Activated gamma-delta T cell treated with anti-CD3 and anti-CD28 coated beads, Interleukin-2, amount 50 U/mL, for 16 hours (primary cell): ENCODE measurements around the gene ADH1B.
"Not testable (repeated sequence)": the region's sequence is repeated elsewhere in the genome, so short reads cannot be mapped to it uniquely, and the experiment has no call there.

ENCODE experiments used
- DNase-seq: peaks from one replicate; pipeline ENCODE4 v3.0.0-alpha.2; 2020; ENCODE audit warnings: low read depth

Gene ADH1B

GRCh38 chr4:99321241-99322191 is at the start of gene ADH1B:
ADH1B (minus strand) TSS chr4:99321401; CDS start chr4:99321331, 70 bp downstream.
- no peak for DNase-seq

- not testable (repeated sequence) for DNase-seq
Observed at GRCh38 chr4:99367817-99368216, 46.6 kb upstream of the ADH1B start.

GRCh38 chr4:99366491-99366890 is 45.3 kb upstream of the ADH1B start:
- no peak for DNase-seq

DNA sequence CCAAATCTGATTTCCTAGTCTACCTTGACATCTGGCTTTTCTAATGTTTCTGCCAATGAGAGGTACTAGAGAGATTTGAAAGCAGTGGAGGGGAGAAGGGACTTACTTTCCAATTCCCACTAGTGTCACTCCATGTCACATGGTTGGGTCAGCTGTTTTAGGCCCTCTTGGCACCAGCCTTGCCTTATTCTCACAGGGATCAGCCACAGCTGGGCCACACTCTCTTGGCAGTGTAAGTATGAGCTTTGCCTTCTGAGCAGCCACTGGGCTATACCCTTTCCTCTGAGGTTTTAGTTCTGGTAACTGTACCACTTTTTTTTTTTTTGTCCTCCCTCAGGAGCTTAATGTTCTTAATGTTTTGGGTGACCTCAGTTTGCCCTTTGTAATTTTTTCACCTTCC is 41.6 kb upstream of the ADH1B start:
- no peak for DNase-seq

DNA sequence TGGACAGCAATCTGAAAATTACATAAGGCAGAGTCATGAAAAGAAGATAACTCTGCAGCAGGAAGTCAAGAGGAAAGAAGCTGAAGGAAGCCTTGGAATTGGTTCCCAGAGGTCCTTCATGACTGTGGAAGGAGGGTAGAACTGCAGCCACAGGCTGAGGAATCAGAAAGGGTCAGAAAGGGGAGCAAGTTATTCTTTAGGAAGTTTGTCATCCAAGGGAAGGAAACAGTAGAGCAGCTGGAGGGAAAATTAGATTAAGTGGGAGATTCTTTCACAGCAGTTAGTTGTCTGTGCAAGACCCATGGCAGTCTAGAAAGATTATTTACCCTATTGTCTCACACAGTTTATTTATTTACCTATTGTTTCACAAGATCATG is 40.7 kb upstream of the ADH1B start:
- DNase-seq = no peak

- DNase-seq = no peak
Observed at GRCh38 chr4:99361268-99361898, 40.2 kb upstream of the ADH1B start.

GRCh38 chr4:99359480-99360204 is 38.4 kb upstream of the ADH1B start:
- DNase-seq = no peak

- DNase-seq = no peak
Observed at GRCh38 chr4:99357948-99358347, 36.7 kb upstream of the ADH1B start.

DNA sequence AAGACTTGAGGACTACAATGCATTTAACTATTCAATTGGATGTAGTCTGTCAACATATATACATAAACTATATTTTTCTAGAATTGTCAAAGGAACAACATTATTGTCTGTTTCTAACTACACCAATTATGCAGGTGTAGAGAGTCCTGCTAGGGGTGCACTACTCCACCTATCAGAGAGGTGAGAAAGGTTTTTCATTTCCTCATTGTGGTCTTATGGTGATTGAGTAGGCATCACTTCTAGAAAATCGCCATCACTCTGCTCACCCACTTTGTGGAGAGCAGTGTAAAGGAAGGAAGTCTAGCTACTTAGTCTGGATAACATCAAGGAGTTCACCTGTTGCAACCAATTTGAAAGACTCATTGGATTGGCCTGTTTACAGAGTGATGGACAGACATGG is 35.8 kb upstream of the ADH1B start:
- DNase-seq = no peak

DNA sequence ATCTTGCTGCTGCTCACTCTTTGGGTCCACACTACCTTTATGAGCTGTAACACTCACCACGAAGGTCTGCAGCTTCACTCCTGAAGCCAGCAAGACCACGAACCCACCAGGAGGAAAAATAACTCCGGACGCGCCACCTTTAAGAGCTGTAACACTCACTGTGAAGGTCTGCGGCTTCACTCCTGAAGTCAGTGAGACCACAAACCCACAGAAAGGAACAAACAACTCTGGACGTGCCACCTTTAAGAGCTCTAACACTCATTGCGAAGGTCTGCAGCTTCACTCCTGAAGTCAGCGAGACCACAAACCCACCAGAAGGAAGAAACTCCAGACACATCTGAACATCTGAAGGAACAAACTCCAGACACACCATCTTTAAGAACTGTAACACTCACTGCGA is 34.9 kb upstream of the ADH1B start:
- not testable (repeated sequence) for DNase-seq

- DNase-seq = no peak
Observed at GRCh38 chr4:99352602-99353537, 31.7 kb upstream of the ADH1B start, which contains the start of gene ADH1C. ADH1C (minus strand) TSS chr4:99352746; CDS start chr4:99352675, 71 bp downstream.

GRCh38 chr4:99351487-99351886 is 30.3 kb upstream of the ADH1B start:
- DNase-seq = no peak

DNA sequence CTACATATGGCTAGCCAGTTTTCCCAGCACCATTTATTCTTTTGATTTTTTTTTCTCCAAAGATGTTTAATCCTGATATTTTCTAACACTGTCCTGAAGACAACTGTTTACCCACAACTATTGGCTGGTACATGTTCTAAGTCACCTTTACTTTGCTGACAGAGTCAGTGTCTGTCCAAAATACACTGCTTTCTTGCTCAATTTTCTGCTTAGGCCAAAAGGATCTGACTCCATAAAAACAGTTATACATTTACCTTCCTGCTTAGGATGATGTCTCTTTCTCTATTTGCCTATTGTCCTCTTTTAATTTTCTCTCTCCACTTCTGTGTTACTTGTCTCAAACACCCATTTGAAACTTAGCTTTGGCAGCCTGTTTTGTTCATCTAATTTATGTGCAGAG is 28.1 kb upstream of the ADH1B start:
- DNase-seq = no peak

GRCh38 chr4:99342624-99343023 is 21.4 kb upstream of the ADH1B start:
- not testable (repeated sequence) for DNase-seq

DNA sequence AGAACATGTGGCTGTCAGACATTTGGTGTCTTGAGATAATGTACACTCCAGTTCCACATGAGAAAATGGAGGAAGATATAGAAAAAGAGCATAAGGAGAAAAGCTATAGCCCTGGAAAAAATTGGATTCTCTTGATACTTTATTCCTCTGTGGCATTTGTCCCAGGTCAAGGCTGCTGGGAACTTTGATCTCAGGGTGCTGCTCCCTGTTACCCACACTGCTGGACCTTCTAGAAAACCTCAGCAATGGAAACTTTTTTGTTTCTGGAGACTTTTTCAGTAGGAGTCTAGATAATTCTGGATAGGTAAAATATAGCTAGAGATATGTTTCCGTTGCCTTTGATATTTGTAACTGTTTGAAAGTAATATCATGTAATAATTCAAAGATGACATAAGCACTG is 20.2 kb upstream of the ADH1B start:
- DNase-seq = no peak

DNA sequence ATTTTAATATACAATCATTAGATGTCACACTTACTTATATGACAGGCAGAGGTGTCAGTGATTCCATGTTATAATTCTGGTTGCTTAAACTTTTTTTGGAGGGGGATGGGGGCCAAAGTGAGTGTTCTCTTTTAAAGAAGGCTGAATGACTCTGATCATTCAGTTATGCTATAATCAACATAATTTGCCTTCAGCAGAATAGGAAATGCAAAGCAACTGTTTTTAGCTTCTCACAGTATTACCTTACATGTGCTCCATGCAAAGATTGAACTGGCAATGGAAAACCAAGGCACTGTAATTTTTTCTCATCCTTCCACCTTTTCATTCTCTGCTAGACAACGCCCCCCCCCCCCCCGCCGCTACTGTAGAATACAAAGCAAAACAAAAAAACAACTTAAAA is 18.0 kb upstream of the ADH1B start:
- DNase-seq = no peak

- DNase-seq = no peak
Observed at GRCh38 chr4:99336553-99336952, 15.4 kb upstream of the ADH1B start.

GRCh38 chr4:99334880-99335279 is 13.7 kb upstream of the ADH1B start:
- DNase-seq = no peak

GRCh38 chr4:99330648-99331047 is 9.4 kb upstream of the ADH1B start:
- no peak for DNase-seq

GRCh38 chr4:99329876-99330275 is 8.7 kb upstream of the ADH1B start:
- no peak for DNase-seq

GRCh38 chr4:99324979-99325378 is 3.8 kb upstream of the ADH1B start:
- no peak for DNase-seq

GRCh38 chr4:99324361-99324760 is 3.2 kb upstream of the ADH1B start:
- DNase-seq = no peak
